Adipose tissue (tissue), 3 donors: ENCODE data around the gene LGR6. TPM values are rescaled to one million over a fixed set of nuclear protein-coding genes. Genes with fewer than 3 reads are reported as not detected.

Experiments used
- H3K27ac ChIP-seq: one replicate; pipeline ENCODE4 v1.5.1; 2013; ENCODE audit warnings: low read depth, low read length
- WGBS, 3 donors: extraction: QIAGEN DNeasy Blood & Tissue Kit; methylation state at CpG; one replicate each; pipeline ENCODE4 v1.1.7; 2013; 5-methylcytosine and 5-hydroxymethylcytosine counted together
- polyA plus RNA-seq, 3 donors: library from polyadenylated mRNA; stranded (reverse); fragments of 200-250 nt; gene quantifications; one replicate each; pipeline ENCODE4 v1.2.3, GENCODE V29; 2013
- donor health status: healthy with polysubstance abuse.
- donor health status: Bipolar disorder and iron deficiency.
- donor health status: healthy.

The LGR6 gene
- polyA plus RNA-seq, 3 donors = 0.05 to 1.0 (median 0.28) TPM

GRCh38 chr1:202270871-202271326 lies 77.3 kb downstream of the LGR6 start:
- 44 to 56% (median 54%) methylated on average over 8 of the region's 8 CpGs for WGBS, 3 donors
- H3K27ac ChIP-seq = no peak overlapping the region

- 80 to 88% (median 86%) methylated on average over 8 of the region's 8 CpGs for WGBS, 3 donors
Observed at GRCh38 chr1:202272103-202272845, 78.7 kb downstream of the LGR6 start.

GRCh38 chr1:202274611-202275010 lies 81.0 kb downstream of the LGR6 start:
- WGBS, 3 donors = 67 to 74% (median 68%) methylated on average over 1 of the region's 1 CpG

More at GRCh38 chr1:202272103-202272845, 78.7 kb downstream of the LGR6 start:
- no peak overlapping the region for H3K27ac ChIP-seq

GRCh38 chr1:202275061-202275770 lies 81.6 kb downstream of the LGR6 start:
- WGBS, 3 donors = 94 to 100% (median 95%) methylated on average over 3 of the region's 3 CpGs

More at GRCh38 chr1:202274611-202275010, 81.0 kb downstream of the LGR6 start:
- H3K27ac ChIP-seq = no peak overlapping the region

GRCh38 chr1:202276081-202276715 lies 82.6 kb downstream of the LGR6 start:
- WGBS, 3 donors = 91 to 95% (median 93%) methylated on average over 11 of the region's 11 CpGs
- H3K27ac ChIP-seq = no peak overlapping the region

More at GRCh38 chr1:202275061-202275770, 81.6 kb downstream of the LGR6 start:
- no peak overlapping the region for H3K27ac ChIP-seq

GRCh38 chr1:202276920-202277319 lies 83.3 kb downstream of the LGR6 start:
- no peak overlapping the region for H3K27ac ChIP-seq
- WGBS, 3 donors = 94 to 100% (median 96%) methylated on average over 3 of the region's 3 CpGs

- 74 to 86% (median 82%) methylated on average over 2 of the region's 2 CpGs for WGBS, 3 donors
- H3K27ac ChIP-seq = no peak overlapping the region
Observed at GRCh38 chr1:202278751-202279150, 85.2 kb downstream of the LGR6 start.

- 79 to 90% (median 88%) methylated on average over 2 of the region's 2 CpGs for WGBS, 3 donors
Observed at GRCh38 chr1:202279806-202280205, 86.2 kb downstream of the LGR6 start.

GRCh38 chr1:202280595-202280994 lies 87.0 kb downstream of the LGR6 start:
- H3K27ac ChIP-seq = no peak overlapping the region
- 82 to 90% (median 84%) methylated on average over 7 of the region's 7 CpGs for WGBS, 3 donors

More at GRCh38 chr1:202279806-202280205, 86.2 kb downstream of the LGR6 start:
- no peak overlapping the region for H3K27ac ChIP-seq

GRCh38 chr1:202281316-202282024 lies 87.9 kb downstream of the LGR6 start:
- no peak overlapping the region for H3K27ac ChIP-seq
- WGBS, 3 donors = 40 to 64% (median 50%) methylated on average over 5 of the region's 5 CpGs

- H3K27ac ChIP-seq = no peak overlapping the region
- WGBS, 3 donors = 77 to 92% (median 79%) methylated on average over 5 of the region's 5 CpGs
Observed at GRCh38 chr1:202282025-202282371, 88.4 kb downstream of the LGR6 start.

GRCh38 chr1:202282596-202283283 lies 89.1 kb downstream of the LGR6 start:
- no peak overlapping the region for H3K27ac ChIP-seq
- WGBS, 3 donors = 64 to 79% (median 74%) methylated on average over 7 of the region's 7 CpGs

GRCh38 chr1:202283379-202283844 lies 89.8 kb downstream of the LGR6 start:
- WGBS, 3 donors = 12 to 29% (median 13%) methylated on average over 10 of the region's 10 CpGs
- H3K27ac ChIP-seq = no peak overlapping the region

- no peak overlapping the region for H3K27ac ChIP-seq
Observed at GRCh38 chr1:202283991-202284390, 90.4 kb downstream of the LGR6 start.

GRCh38 chr1:202285908-202286307 lies 92.3 kb downstream of the LGR6 start:
- 86 to 93% (median 87%) methylated on average over 3 of the region's 3 CpGs for WGBS, 3 donors
- H3K27ac ChIP-seq = no peak overlapping the region

More at GRCh38 chr1:202283991-202284390, 90.4 kb downstream of the LGR6 start:
- 59 to 80% (median 65%) methylated on average over 4 of the region's 4 CpGs for WGBS, 3 donors

GRCh38 chr1:202286622-202287097 lies 93.1 kb downstream of the LGR6 start:
- 15 to 60% (median 51%) methylated on average over 6 of the region's 6 CpGs for WGBS, 3 donors
- H3K27ac ChIP-seq = no peak overlapping the region

GRCh38 chr1:202287196-202287595 lies 93.6 kb downstream of the LGR6 start:
- H3K27ac ChIP-seq = no peak overlapping the region
- 93 to 95% (median 95%) methylated on average over 1 of the region's 1 CpG for WGBS, 3 donors

- H3K27ac ChIP-seq = no peak overlapping the region
- WGBS, 3 donors = 73 to 98% (median 92%) methylated on average over 3 of the region's 3 CpGs
Observed at GRCh38 chr1:202288177-202288576, 94.6 kb downstream of the LGR6 start.
